SK-N-MC (cell line): ENCODE data around the gene AKR1A1.

ENCODE experiments used
- EZH2 ChIP-seq: fragments of 200-600 bp; sonication (generic); IDR thresholded peaks from one replicate; pipeline ENCODE4 v1.6.1; 2017; ENCODE audit warnings: antibody characterized with exemption
- FOXP2 ChIP-seq: optimal IDR thresholded peaks from 2 replicates; pipeline ENCODE3; 2011; ENCODE audit warnings: mild to moderate bottlenecking, moderate library complexity; ENCODE audit not compliant: insufficient read depth; ENCODE audit errors: extremely low read length, control extremely low read depth
- POLR2AphosphoS5 ChIP-seq: IDR thresholded peaks from 2 replicates; pipeline ENCODE4 v1.6.1; 2012; ENCODE audit warnings: mild to moderate bottlenecking, low read depth, low read length, borderline replicate concordance

DNA sequence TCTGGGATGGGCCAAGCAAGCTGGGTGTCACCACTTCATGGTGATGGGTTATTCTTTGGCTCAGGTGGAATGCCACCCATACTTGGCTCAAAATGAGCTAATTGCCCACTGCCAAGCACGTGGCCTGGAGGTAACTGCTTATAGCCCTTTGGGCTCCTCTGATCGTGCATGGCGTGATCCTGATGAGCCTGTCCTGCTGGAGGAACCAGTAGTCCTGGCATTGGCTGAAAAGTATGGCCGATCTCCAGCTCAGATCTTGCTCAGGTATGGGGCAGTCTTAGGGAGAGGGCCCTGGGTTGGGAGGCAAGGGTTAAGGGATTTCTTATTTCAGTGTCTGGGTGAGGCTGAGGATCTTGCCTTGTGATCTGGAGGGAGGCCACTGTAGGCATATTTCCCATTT, 17.8 kb downstream of the AKR1A1 start:
- TF ChIP-seq EZH2 (no peak), POLR2AphosphoS5 (no peak), FOXP2 (no peak)
